GM10847 (cell line): ENCODE data around the gene BCAR3.

Experiments
- POLR2A ChIP-seq: IDR thresholded peaks from 2 replicates; pipeline ENCODE4 v1.6.1; 2011; ENCODE audit not compliant: insufficient read length; ENCODE audit errors: extremely low read depth

BCAR3 gene

DNA sequence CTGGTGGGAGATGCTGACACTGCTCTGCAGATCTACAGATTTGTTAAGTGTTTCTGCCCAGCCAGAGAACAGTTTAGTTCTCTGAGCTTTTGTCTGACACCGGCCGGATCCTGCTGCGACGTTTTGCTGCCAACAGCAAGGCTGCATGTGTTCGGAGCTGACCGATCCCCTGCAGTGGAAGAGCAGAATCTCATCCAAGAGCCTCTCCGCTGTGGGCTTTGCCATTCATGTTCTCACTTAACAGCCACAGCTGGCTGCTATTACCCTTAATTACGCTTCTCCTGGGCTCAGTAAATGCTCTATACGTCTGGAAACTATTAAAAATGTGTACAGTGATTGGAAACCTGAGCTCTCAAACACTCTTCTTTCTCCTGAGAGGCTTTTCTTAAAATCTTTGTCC lies 105.3 kb downstream of the BCAR3 start:
- TF ChIP-seq POLR2A = no peak

DNA sequence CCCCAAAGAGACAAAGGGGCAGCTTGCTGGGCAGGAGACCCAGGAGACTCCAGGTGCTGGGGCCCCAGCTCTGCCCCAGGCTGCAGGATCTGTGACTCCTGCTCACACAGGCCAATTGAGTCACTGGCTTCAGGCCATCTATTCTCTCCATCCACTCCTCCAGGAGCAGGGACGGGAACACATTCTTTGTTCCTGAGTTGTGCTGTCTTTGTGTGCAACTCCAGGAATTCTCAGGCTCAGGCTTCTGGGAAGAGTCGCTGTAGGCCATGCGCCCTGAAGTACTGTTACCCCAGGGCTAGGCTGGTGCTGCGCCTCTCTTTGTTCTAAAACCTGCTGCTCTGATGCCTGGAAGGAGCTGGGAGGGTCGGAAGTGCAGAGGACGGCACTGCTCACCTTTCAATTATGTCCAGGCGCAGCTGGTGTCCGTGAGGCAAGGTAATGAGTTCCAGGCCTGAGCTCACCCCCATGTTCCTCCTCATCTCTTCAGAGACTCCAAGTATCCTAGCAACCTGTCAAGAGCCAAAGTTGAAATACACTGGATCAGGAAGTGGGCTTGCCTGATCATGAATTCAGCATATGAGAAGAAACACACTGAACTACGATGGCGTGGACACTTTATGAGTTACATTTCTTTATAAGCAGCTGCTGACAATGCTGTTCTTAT lies 105.9 kb downstream of the BCAR3 start:
- TF ChIP-seq POLR2A = no peak

DNA sequence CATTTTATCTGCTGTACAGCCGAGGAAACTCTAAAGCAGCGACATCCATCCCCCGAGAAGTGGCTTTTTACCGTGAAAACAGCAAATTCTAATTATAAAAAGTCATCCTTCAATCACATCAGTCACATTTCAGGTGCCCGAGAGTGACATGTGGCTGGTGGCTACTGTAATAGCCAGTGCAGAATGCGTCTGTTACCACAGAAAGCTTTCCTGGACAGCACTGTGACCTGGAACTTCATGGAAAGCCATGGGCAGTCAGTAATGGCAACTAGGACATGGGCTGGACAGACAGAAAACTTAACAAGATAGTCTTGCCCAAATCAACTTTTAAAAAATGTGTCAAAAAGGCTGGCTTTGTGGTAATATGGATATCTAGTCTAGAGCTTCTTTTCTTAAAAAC lies 106.6 kb downstream of the BCAR3 start:
- no peak for TF ChIP-seq POLR2A

DNA sequence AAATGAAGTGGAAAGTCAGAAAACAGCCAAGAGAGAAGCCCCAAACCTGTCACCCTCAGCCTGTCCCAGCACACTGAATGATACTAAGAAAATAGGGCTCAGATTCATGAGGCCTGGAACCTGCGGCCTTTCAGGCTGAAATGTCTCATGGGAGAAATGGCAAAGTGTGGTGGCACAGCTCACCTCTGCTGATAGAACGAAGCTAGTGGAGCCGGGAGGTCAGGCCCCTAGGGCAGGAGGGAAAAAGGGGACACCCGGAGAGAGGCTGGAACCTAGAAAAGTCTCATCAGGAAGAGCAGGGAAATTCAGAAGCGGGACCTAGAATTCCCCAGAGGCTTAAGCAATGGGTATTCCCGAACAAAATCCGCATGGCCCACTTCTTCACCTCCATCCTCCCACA lies 107.1 kb downstream of the BCAR3 start:
- no peak for TF ChIP-seq POLR2A

DNA sequence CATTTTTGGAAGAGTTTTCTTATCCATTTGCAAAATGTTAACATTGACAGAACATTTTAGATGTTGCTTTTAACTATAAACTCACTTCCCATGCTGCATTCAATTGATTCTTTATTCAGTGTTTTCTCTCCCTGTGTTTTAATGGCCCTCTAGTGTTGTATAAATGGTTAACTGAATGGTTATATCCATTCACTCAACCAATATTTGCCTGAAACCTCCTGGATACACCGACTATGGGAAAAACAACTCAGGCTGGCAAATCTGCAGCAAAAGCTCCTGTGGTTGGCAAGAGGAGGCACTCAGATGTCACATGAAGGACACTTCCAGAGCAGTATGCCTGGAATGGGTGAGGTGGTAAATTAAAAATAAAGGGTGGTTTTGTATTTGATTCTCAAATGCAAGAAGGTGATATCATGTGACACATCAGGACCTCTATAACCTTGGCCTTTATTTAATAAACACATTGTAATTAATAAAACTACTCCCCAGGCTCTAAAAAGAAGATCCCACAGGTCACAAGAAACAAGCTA lies 107.6 kb downstream of the BCAR3 start:
- no peak for TF ChIP-seq POLR2A

DNA sequence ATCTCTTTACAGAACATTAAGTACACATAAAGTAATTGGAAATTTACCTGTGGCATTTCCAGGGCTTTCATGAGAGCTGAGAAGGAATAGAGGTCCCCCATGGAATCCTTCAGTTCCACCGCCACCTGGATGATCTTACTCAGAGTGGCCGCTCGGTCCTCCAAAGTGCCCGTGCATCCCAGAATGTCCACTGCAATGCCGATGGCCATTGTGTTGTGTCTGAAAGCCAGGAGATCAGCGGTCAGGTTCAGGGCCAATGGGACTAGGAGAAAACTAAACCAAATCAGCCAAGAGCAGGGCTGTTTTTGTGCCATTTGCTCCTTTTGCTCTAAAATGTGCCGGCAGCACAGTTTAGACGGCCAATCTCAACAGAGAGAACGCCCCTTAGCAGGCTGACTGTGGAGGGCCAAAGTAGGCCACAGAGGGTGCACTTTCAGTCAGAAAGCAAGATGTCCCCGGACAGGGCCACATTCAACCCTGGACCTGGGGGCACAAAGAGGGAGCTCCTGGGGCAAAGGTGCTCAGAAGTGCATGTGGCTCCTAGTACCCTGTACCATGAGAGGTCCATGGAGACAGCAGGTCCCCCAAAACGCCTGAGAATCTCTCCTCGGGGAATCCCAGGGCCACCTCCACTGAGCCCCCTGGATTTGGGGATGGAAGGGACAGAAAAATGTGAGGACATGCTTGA lies 109.9 kb downstream of the BCAR3 start:
- no peak for TF ChIP-seq POLR2A

DNA sequence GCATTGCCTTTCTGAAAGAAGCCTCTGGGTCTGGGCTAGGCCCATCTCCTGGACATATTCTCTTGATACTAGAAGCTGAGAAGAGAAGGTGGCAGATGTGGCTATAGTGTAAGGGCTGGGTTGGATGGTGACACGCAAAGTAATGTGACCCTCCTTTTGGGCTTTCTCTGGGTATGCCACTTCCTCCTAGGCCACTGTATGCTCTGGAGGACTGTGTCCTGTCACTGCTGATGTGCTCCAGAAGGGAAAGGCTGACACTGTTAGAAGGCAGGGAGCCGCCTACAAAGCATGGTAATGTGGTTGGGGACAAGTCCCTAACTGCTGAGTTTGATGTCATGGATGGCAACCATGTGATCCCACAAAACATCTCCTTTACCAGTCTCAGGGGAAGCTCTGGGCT lies 112.1 kb downstream of the BCAR3 start:
- TF ChIP-seq POLR2A = no peak

DNA sequence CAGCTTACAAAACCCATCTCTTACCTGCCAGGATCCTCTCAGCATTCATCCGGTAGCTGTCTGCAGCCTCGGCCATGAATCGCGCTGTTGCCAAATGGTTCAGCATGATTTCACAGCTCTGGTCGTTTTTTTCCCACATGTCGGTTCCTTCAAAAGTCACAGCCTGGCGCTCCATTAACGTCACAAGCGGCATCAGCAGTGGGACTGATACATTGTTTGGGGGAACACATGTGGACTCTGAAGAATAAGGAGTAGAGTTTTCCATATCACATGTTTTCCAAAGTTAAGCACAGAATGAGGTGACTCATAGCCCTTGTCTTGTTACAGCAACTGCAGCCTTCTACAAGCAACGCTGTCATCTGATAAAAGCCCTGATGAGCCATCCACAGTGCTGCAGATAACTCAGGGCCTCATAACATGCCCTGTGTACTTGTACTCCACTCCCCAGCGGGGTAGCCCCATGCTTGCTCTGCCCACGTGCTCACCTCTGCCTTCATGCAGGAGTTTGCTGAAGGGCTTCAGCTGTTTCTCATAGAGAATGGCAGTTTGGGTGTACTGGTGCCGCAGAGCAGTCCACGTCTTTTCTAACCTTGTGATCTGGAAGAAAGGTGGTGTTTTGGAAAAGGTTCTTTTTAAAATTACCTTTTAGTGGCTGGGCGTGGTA lies 114.2 kb downstream of the BCAR3 start:
- no peak for TF ChIP-seq POLR2A

DNA sequence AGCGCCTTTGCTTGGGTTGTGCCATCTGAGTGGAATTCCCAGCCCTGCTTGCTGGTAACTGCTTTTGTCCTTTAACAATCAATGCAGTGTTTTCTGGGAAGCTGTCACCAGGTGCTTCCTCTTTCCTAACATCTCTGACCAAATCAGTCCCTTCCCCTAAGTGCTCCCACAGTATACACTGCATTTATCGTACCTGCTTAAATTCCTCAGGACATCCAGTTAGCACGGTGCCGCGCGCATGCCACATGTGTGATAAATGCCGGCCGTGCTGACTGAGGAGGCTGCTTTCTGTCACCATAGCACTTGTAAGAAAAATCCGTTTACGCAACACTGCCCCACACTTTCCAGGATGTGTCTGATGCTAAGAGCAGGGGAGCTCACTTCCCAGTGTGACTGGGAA lies 115.4 kb downstream of the BCAR3 start:
- no peak for TF ChIP-seq POLR2A

DNA sequence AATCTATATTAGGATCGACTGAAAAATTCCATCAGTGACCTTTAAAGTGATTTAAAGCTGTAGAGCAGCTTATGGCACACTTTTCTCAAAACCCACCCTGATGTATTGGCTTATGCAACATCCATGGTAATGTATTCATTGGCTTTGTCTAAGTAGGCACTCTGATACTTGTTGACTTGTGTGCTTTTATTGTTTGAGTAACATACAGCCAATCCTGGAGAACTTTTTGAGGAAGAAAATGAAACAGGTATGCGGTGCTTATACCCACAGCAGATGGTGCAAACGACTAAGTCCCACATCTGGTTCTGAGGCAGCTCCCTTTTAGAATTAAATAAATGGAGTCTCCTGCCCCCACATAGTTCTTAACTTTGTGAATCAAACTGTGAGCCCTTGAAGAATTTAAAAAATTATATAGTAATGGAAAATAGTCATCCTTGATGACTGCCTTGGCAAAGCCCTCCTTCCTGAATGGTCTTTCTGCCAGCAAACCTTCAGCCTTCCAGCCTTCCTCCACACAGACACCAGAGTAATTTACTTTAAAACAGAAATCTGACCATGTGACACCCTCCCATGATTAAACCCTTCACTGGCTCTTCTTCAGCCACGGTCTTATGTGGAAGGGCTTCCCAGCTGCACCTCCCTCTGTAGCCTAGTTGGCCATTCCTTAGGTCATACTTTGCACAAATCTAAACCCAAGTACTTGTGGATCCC lies 116.0 kb downstream of the BCAR3 start:
- no peak for TF ChIP-seq POLR2A

DNA sequence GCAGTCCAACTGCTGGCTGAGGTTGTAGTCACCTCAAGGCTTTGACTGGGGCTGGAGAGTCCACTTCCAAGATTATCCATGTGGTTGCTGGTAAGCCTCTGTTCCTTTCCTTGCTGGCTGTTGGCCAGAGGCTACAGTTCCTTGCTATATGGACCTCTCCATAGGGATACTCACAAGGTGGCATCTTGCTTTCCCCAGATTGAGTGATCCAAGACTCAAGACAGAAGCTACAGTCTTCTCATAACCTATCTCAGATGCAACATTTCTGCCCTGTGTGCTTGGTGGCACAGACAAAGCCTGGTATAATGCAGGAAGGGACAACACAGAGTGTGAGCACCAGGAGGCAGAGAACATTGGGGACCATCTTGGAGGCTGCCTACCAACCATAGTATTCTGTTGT lies 121.9 kb downstream of the BCAR3 start:
- no peak for TF ChIP-seq POLR2A

DNA sequence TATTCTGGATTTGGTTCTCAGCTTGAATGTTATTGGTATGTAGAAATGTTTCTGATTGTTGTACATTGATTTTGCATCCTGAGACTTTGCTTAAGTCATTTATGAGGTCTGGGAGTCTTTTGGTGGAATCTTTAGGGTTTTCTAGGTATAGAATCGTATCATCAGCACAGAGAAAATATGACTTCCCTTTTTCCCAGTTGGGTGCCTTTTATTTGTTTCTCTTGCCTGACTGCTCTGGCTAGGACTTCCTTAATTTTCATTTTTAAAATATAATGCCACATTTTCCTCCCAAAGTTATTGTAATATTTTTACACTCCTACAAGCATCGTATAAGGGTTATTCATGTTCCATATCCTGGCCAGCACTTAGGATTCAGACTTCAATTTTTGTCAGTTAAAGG lies 122.6 kb downstream of the BCAR3 start:
- TF ChIP-seq POLR2A = no peak

DNA sequence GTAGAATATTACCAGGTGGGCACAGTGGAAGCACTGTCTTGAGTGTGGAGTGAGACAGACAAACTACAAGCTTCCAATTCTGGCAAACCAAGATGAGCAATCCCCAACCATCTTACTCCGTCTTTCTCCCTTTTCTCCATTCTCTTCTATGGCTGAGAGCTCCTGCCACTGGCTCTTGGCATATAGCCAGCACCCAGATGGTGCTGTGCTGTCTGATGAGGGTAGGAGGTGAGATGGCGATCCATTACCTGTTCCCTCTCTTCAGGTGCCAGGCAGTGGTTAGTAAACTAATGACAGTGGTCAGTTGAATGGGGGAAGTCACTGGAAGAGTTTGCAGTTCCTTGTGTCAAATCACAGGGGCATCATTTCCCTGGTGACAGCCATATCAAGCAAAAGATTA lies 125.3 kb downstream of the BCAR3 start:
- no peak for TF ChIP-seq POLR2A

DNA sequence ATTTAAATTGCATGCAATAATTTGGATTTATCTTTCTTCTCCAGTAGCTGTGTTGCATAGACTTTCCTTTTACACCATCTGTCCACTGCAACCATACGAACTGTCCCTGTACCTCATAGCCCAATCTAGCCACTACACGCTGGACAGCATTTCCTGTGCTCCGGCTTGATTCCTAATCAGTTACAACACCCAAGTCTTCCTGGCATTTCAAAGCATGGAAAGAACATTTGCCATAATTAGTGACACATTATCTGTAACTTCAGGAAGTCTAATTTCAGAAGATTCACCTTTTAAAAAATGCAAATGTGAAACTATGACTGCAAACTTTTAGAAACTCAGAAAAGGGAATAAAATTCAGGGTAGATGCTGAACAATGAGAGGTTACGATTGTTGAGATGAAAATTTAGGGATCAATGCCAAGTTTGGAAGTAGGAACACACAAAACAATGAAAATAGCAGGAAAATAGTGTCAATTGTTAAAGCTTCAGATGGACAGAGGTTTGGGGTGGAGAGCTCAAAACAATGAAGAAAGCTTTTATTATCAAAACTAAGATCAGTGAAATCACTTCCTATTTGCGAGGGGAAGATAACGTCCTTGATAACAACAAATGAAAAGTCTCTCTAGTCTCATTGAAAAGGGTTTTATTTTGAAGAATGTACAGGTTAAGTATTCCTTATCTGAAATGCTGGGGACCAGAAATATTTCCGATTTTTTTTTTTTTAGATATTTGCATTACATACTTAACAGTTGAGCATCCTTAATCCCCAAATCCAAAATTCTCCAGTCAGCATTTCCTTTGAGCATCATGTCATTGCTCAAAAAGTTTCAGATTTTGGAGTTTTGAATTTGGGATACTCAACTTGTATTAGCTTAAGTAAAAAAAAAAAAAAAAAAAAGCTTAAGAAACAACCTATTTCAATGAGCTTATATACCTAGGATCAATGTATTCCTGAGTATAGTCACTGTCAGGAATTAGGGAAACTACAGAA lies 126.5 kb downstream of the BCAR3 start:
- no peak for TF ChIP-seq POLR2A
